ENCODE results near the gene MICAL3. TPM values are rescaled to one million over a fixed set of nuclear protein-coding genes. Genes with fewer than 3 reads are reported as not detected.

The MICAL3 gene
- total and polyA plus RNA-seq, 2 of the 8 experiments (the other 6 are each of a cell fraction or from before 2014, with no cell fraction given) = 8.3 to 41.8 TPM

DNA sequence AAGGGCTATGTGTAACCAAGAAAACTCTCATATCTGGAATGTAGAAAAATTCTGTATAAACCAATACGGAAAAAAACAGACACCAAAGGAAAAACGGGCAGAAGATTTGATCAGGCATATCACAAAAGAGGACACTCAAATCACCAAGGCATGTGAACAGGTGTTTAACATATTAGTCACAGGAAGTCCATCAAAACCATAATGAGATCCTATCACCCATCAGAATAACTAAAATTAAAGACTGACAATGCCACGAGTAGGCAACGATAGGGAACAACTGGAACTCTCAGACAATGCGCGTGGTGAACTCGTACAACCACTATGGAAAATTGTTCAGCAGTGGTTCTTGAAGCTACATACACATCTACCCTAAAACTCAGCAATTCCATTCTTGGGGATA, 94.5 kb downstream of the MICAL3 start:
- Histone ChIP-seq H2BK120ac (replicated peaks; ENCODE audit: low read depth, low read length) (no peak overlapping the region), H3K9ac (replicated peaks in 1 of 4; ENCODE audit: extremely low read depth in 1 of 4, low read depth in 3 of 4, low read length in 3 of 4) (no peak overlapping the region), H2AK5ac (ENCODE audit: low read depth, low read length) (no peak overlapping the region), H2BK5ac (ENCODE audit: low read depth, low read length) (no peak overlapping the region), H3K27ac (ENCODE audit: low read depth, low read length) (no peak overlapping the region), H2BK15ac (ENCODE audit: low read length) (no peak overlapping the region), H3K14ac (ENCODE audit: insufficient read length) (no peak overlapping the region), H4K5ac (ENCODE audit: insufficient read length, low read depth, low read length) (no peak overlapping the region), H3K79me2 (ENCODE audit: control insufficient read depth in 1 of 2, insufficient read depth in 2 of 2, low read length in 2 of 2) (peaks cover 0 to 49% of the 10 kb centered on the region in 2 experiments), H4K91ac (replicated peaks; ENCODE audit: insufficient read length, low read length) (no peak overlapping the region), H3K56ac (replicated peaks; ENCODE audit: insufficient read length, low read depth, low read length) (no peak overlapping the region), H3K18ac (ENCODE audit: extremely low read depth, low read length) (no peak overlapping the region), H3K9me3 (ENCODE audit: insufficient read depth in 2 of 2, low read depth in 1 of 2, low read length in 1 of 2) (no peaks in the 10 kb centered on the region), H3K4me1 (replicated peaks in 1 of 4; ENCODE audit: control insufficient read depth in 3 of 4, insufficient read depth in 4 of 4, low read length in 3 of 4) (no peaks in the 10 kb centered on the region), H2AFZ (ENCODE audit: low read length) (no peak overlapping the region), H3K27me3 (replicated peaks in 1 of 4; ENCODE audit: control insufficient read depth in 3 of 4, extremely low read depth in 1 of 4, insufficient read depth in 3 of 4, low read length in 3 of 4) (no peaks in the 10 kb centered on the region), H3K4me2 (ENCODE audit: insufficient read depth in 1 of 2, low read depth in 2 of 2, low read length in 2 of 2) (no peak overlapping the region), H3K79me1 (ENCODE audit: low read depth, low read length) (peaks cover 3% of the 10 kb centered on the region; the same call in 1 of the 2 replicates), H4K20me1 (replicated peaks in 1 of 2; ENCODE audit: control insufficient read depth in 1 of 2, insufficient read depth in 2 of 2, low read length in 2 of 2) (peaks cover 2 to 9% of the 10 kb centered on the region in 2 experiments), H3K23ac (ENCODE audit: insufficient read length) (no peak overlapping the region), H3K4ac (replicated peaks; ENCODE audit: insufficient read length, low read depth, low read length) (no peak overlapping the region), H2BK12ac (ENCODE audit: low read depth, low read length) (no peak overlapping the region), H3K4me3 (ENCODE audit: extremely low read depth in 1 of 4, insufficient read depth in 2 of 4, low read depth in 3 of 4, low read length in 4 of 4) (no peak overlapping the region), H3K36me3 (ENCODE audit: control insufficient read depth in 2 of 4, insufficient read depth in 4 of 4, low read length in 3 of 4) (no peaks in the 10 kb centered on the region), H3K23me2 (ENCODE audit: low read depth, low read length) (no peaks in the 10 kb centered on the region), H2BK20ac (ENCODE audit: low read length) (no peak overlapping the region), H4K8ac (ENCODE audit: extremely low read depth, insufficient read depth, low read length) (no peak overlapping the region)
- FAIRE-seq = no peak
- TF ChIP-seq BACH1 (IDR thresholded peaks at IDR 0.05; ENCODE audit: low read length) (no peak), GABPA (IDR thresholded peaks at IDR 0.05; ENCODE audit: borderline replicate concordance, insufficient read depth, low read length) (no peak), MAFK (IDR thresholded peaks at IDR 0.05; ENCODE audit: low read depth, low read length) (no peak), HDAC2 (IDR thresholded peaks at IDR 0.05; ENCODE audit: borderline replicate concordance in 1 of 2, low read depth in 2 of 2, low read length in 2 of 2) (no peak), TBP (IDR thresholded peaks at IDR 0.05; ENCODE audit: low read depth, low read length) (no peak), POLR2AphosphoS5 (IDR thresholded peaks at IDR 0.05; ENCODE audit: low read depth, low read length) (no peak), NANOG (IDR thresholded peaks at IDR 0.05; ENCODE audit: insufficient read depth, low read depth, low read length, poor library complexity, severe bottlenecking) (no peak), KDM1A (IDR thresholded peaks at IDR 0.05; ENCODE audit: borderline replicate concordance, low read length) (no peak), CTBP2 (IDR thresholded peaks at IDR 0.05; ENCODE audit: borderline replicate concordance, insufficient read depth, insufficient read length, low read length) (no peak), CHD1 (IDR thresholded peaks at IDR 0.05; ENCODE audit: low read depth, low read length) (no peak), TEAD4 (IDR thresholded peaks at IDR 0.05; ENCODE audit: low read depth, low read length) (no peak)
- TF ChIP-seq, protein P1, sequence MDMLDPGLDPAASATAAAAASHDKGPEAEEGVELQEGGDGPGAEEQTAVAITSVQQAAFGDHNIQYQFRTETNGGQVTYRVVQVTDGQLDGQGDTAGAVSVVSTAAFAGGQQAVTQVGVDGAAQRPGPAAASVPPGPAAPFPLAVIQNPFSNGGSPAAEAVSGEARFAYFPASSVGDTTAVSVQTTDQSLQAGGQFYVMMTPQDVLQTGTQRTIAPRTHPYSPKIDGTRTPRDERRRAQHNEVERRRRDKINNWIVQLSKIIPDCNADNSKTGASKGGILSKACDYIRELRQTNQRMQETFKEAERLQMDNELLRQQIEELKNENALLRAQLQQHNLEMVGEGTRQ (IDR thresholded peaks at IDR 0.05; ENCODE audit: low read length) = no peak
- POLR2A ChIA-PET (ENCODE audit: partially characterized antibody) = interaction anchor here (1.7 to 2.2 kb wide), 2 partner anchors 8 to 13 kb away, joined by 5 to 6 read pairs; no protein-coding TSS in a partner anchor
- 91% methylated on average over 7 of the region's 7 CpGs; no CpG with 5 or more reads in 1 of the 2 experiments for WGBS, 2 experiments (ENCODE audit: extremely low coverage in 1 of 2, insufficient coverage in 1 of 2, insufficient read length in 1 of 2, insufficient replicate concordance in 2 of 2, low coverage in 1 of 2, low lambda C conversion rate in 2 of 2, missing lambda C conversion rate in 1 of 2)
- CTCF ChIA-PET (ENCODE audit: partially characterized antibody) = interaction anchor here (0.8 to 1.8 kb wide), 4 partner anchors 9 to 146 kb away, joined by 3 to 6 read pairs (median 4); no protein-coding TSS in a partner anchor
- DNase-seq (ENCODE audit: low read depth in 1 of 2, low spot score in 2 of 2) = no peak
